ENCODE measurements around the gene FAR1. TPM values are rescaled to one million over a fixed set of nuclear protein-coding genes. Genes with fewer than 3 reads are reported as not detected.

The FAR1 gene
- total RNA-seq, 1 donor from 2014 or later, result 59.7 TPM

GRCh38 chr11:13776134-13776815 lies 107.8 kb downstream of the FAR1 start:
- H3K4me1 Mint-ChIP-seq (ENCODE audit: low read depth), result no peaks in the 10 kb centered on the region
- H3K27ac Mint-ChIP-seq, result no peak overlapping the region
- H3K9me3 Mint-ChIP-seq, result no peaks in the 10 kb centered on the region
- intact Hi-C loops (cut with micrococcal nuclease), result loop anchor here (5.0 kb wide), 1 partner anchor 181 kb away; no protein-coding TSS in a partner anchor
- no peak overlapping the region for H3K4me3 Mint-ChIP-seq (ENCODE audit: low read depth)
- DNase-seq (ENCODE audit: low spot score), result no peak
- H3K36me3 Mint-ChIP-seq (ENCODE audit: low read depth), result no peaks in the 10 kb centered on the region
- peaks cover 27% of the 10 kb centered on the region for H3K27me3 Mint-ChIP-seq (ENCODE audit: low read depth)

- H3K36me3 Mint-ChIP-seq (ENCODE audit: low read depth), result no peaks in the 10 kb centered on the region
- H3K9me3 Mint-ChIP-seq, result no peaks in the 10 kb centered on the region
- peaks cover 28% of the 10 kb centered on the region for H3K27me3 Mint-ChIP-seq (ENCODE audit: low read depth)
- intact Hi-C loops (cut with micrococcal nuclease), result loop anchor here (5.0 kb wide), 1 partner anchor 180 kb away; no protein-coding TSS in a partner anchor
- no peak overlapping the region for H3K27ac Mint-ChIP-seq
- no peak overlapping the region for H3K4me3 Mint-ChIP-seq (ENCODE audit: low read depth)
- no peaks in the 10 kb centered on the region for H3K4me1 Mint-ChIP-seq (ENCODE audit: low read depth)
- DNase-seq (ENCODE audit: low spot score), result no peak
Measured at GRCh38 chr11:13777341-13777985, 109.0 kb downstream of the FAR1 start.

DNA sequence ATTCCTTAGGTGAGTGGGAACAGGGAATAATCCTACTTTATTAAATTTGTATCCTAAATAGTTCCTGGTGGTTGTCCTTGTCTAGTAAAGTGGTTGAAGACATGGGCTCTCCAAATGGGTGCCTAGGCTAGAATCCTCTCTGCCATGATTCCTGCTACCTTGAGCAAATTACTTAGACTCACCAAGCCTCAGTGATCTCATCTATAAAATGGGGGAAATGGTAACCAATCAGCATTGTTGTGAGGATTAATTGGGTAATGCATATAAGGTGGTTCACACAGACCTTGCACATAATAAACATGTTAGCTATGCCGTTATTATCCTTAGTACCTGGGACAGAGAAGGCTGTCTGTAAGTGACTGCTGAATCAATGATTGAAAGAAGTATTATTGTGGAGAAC lies 109.9 kb downstream of the FAR1 start:
- H3K4me3 Mint-ChIP-seq (ENCODE audit: low read depth), result no peak overlapping the region
- no peak for DNase-seq (ENCODE audit: low spot score)
- H3K4me1 Mint-ChIP-seq (ENCODE audit: low read depth), result no peaks in the 10 kb centered on the region
- intact Hi-C loops (cut with micrococcal nuclease), result loop anchor here (5.0 kb wide), 1 partner anchor 179 kb away; no protein-coding TSS in a partner anchor
- H3K9me3 Mint-ChIP-seq, result no peaks in the 10 kb centered on the region
- H3K27ac Mint-ChIP-seq, result no peak overlapping the region
- peaks cover 23% of the 10 kb centered on the region for H3K27me3 Mint-ChIP-seq (ENCODE audit: low read depth)
- H3K36me3 Mint-ChIP-seq (ENCODE audit: low read depth), result no peaks in the 10 kb centered on the region

DNA sequence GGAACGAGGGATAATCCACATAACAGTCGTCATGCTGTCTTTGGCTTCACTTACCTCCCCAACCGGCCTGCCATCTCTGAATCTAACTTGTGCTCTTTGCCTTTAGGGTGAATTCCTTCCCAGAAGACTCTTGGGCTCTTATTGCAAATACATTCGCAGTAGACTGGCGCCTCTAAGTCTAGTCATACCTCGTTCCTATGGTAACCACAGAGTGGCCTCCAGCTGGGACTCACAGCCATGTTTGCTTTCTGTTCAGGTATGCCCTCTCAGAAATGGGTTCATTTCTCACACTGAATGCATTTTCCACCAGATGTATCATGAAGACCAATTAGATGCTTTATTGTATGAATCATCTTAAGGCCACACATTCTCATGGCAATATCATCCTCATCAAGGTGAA lies 112.7 kb downstream of the FAR1 start:
- Mint-ChIP-seq H3K27ac (no peak overlapping the region), H3K27me3 (ENCODE audit: low read depth) (peaks cover 11% of the 10 kb centered on the region), H3K9me3 (no peaks in the 10 kb centered on the region), H3K4me1 (ENCODE audit: low read depth) (no peaks in the 10 kb centered on the region), H3K4me3 (ENCODE audit: low read depth) (no peak overlapping the region), H3K36me3 (ENCODE audit: low read depth) (no peaks in the 10 kb centered on the region)
- intact Hi-C loops (cut with micrococcal nuclease), result no loop called here
- no peak for DNase-seq (ENCODE audit: low spot score)

Other genes with a start within 250 kb of the FAR1 start
- 22.6 and 24.9 TPM in 2 replicates for gene BTBD10, start 205.4 kb upstream of the FAR1 start, total RNA-seq
- gene PTH, start 172.7 kb upstream of the FAR1 start, total RNA-seq, result not detected in 2 replicates